Loucy (cell line): ENCODE data around the gene GYG2.
"Not testable (repeated sequence)": the region's sequence is repeated elsewhere in the genome, so short reads cannot be mapped to it uniquely, and the experiment has no call there.

Source experiments
- H2AFZ ChIP-seq: fragments of 200-600 bp; sonication (generic); 2 replicates; pipeline ENCODE4 v1.6.0; 2016; ENCODE audit warnings: antibody characterized with exemption, mild to moderate bottlenecking, low read length, moderate library complexity
- H3F3A ChIP-seq: fragments of 200-600 bp; 2 replicates; pipeline ENCODE4 v1.6.0; 2016; ENCODE audit warnings: antibody characterized with exemption, low read depth, mild to moderate bottlenecking
- H3K27me3 ChIP-seq: fragments of 200-600 bp; sonication (generic); 2 replicates; pipeline ENCODE4 v1.6.1; 2014; ENCODE audit warnings: low read length, mild to moderate bottlenecking; ENCODE audit not compliant: insufficient read depth, poor library complexity, severe bottlenecking
- H3K36me3 ChIP-seq: fragments of 200-600 bp; sonication (generic); 2 replicates; pipeline ENCODE4 v1.6.1; 2016; ENCODE audit warnings: low read length; ENCODE audit not compliant: insufficient read depth
- H3K4me1 ChIP-seq: fragments of 200-600 bp; sonication (generic); 2 replicates; pipeline ENCODE4 v1.5.1; 2014; ENCODE audit warnings: low read length, mild to moderate bottlenecking; ENCODE audit not compliant: insufficient read depth, poor library complexity, severe bottlenecking
- H3K4me2 ChIP-seq: fragments of 200-600 bp; sonication (generic); 2 replicates; pipeline ENCODE4 v1.6.0; 2014; ENCODE audit warnings: antibody characterized with exemption, low read length, low read depth, mild to moderate bottlenecking; ENCODE audit not compliant: poor library complexity, severe bottlenecking
- H3K4me3 ChIP-seq: fragments of 200-600 bp; sonication (generic); 2 replicates; pipeline ENCODE4 v1.5.1; 2014; ENCODE audit warnings: low read length, mild to moderate bottlenecking, mixed read lengths; ENCODE audit not compliant: poor library complexity, severe bottlenecking
- H3K79me2 ChIP-seq: fragments of 200-600 bp; sonication (generic); 2 replicates; pipeline ENCODE4 v1.6.1; 2014; ENCODE audit warnings: low read length; ENCODE audit not compliant: insufficient read depth
- H3K9ac ChIP-seq: fragments of 200-600 bp; sonication (generic); 2 replicates; pipeline ENCODE4 v1.6.0; 2014; ENCODE audit warnings: mild to moderate bottlenecking, low read depth, low read length, moderate library complexity; ENCODE audit not compliant: poor library complexity, severe bottlenecking
- H3K9me2 ChIP-seq: fragments of 200-600 bp; sonication (generic); replicated peaks from 2 replicates; pipeline ENCODE4 v1.6.1; 2016; ENCODE audit warnings: low read depth, low read length, mixed read lengths
- H3K9me3 ChIP-seq: fragments of 200-600 bp; sonication (generic); 2 replicates; pipeline ENCODE4 v1.6.1; 2014; ENCODE audit warnings: mild to moderate bottlenecking, antibody characterized with exemption, low read length, low read depth; ENCODE audit not compliant: insufficient read depth
- H4K20me1 ChIP-seq: fragments of 200-600 bp; sonication (generic); 2 replicates; pipeline ENCODE4 v1.6.0; 2014; ENCODE audit warnings: antibody characterized with exemption, low read length, mild to moderate bottlenecking; ENCODE audit not compliant: insufficient read depth, poor library complexity, severe bottlenecking
- CTCF ChIP-seq: fragments of 200-600 bp; sonication (generic); conservative IDR thresholded peaks from 2 replicates; pipeline ENCODE4 v1.5.1; 2014; ENCODE audit warnings: mild to moderate bottlenecking, antibody characterized with exemption, low read length
- EZH2phosphoT487 ChIP-seq: fragments of 200-600 bp; IDR thresholded peaks from 2 replicates; pipeline ENCODE4 v1.6.1; 2018; ENCODE audit warnings: antibody characterized with exemption, mild to moderate bottlenecking, moderate library complexity, borderline replicate concordance

Gene GYG2

GRCh38 chrX:2789569-2789968 is 39.2 kb upstream of the GYG2 start:
- H3K4me1 ChIP-seq: no peaks in the 10 kb centered on the region
- TF ChIP-seq EZH2phosphoT487: no peak
- no peak for TF ChIP-seq CTCF
- H3K9me3 ChIP-seq: no peaks in the 10 kb centered on the region
- no peaks in the 10 kb centered on the region for H4K20me1 ChIP-seq
- H3K4me3 ChIP-seq: no peak overlapping the region
- H3K27me3 ChIP-seq: no peaks in the 10 kb centered on the region
- H3F3A ChIP-seq: no peaks in the 10 kb centered on the region
- H3K4me2 ChIP-seq: no peak overlapping the region
- no peaks in the 10 kb centered on the region for H3K9me2 ChIP-seq
- H3K79me2 ChIP-seq: no peaks in the 10 kb centered on the region
- no peak overlapping the region for H2AFZ ChIP-seq
- H3K9ac ChIP-seq: no peak overlapping the region
- no peaks in the 10 kb centered on the region for H3K36me3 ChIP-seq

- Histone ChIP-seq H3K9ac (no peak overlapping the region), H3K4me3 (no peak overlapping the region), H3K9me3 (no peaks in the 10 kb centered on the region), H3K4me2 (no peak overlapping the region), H3K79me2 (no peaks in the 10 kb centered on the region), H3K27me3 (no peaks in the 10 kb centered on the region), H3K4me1 (no peaks in the 10 kb centered on the region), H3F3A (no peaks in the 10 kb centered on the region), H4K20me1 (no peaks in the 10 kb centered on the region), H3K36me3 (no peaks in the 10 kb centered on the region), H3K9me2 (no peaks in the 10 kb centered on the region), H2AFZ (no peak overlapping the region)
- TF ChIP-seq CTCF (no peak), EZH2phosphoT487 (no peak)
Measured at GRCh38 chrX:2793752-2794151, 35.0 kb upstream of the GYG2 start.

- H3K4me1 ChIP-seq: no peaks in the 10 kb centered on the region
- no peak overlapping the region for H2AFZ ChIP-seq
- H3K9me2 ChIP-seq: no peaks in the 10 kb centered on the region
- no peak overlapping the region for H3K4me3 ChIP-seq
- no peaks in the 10 kb centered on the region for H3K27me3 ChIP-seq
- H3K9ac ChIP-seq: no peak overlapping the region
- H3F3A ChIP-seq: no peaks in the 10 kb centered on the region
- no peaks in the 10 kb centered on the region for H4K20me1 ChIP-seq
- no peaks in the 10 kb centered on the region for H3K79me2 ChIP-seq
- TF ChIP-seq CTCF (no peak), EZH2phosphoT487 (no peak)
- H3K36me3 ChIP-seq: no peaks in the 10 kb centered on the region
- H3K4me2 ChIP-seq: no peak overlapping the region
- no peaks in the 10 kb centered on the region for H3K9me3 ChIP-seq
Measured at GRCh38 chrX:2794336-2794735, 34.4 kb upstream of the GYG2 start.

GRCh38 chrX:2796808-2797207 is 31.9 kb upstream of the GYG2 start:
- H3K9me3 ChIP-seq, H3K9ac ChIP-seq, H3K4me1 ChIP-seq, H3F3A ChIP-seq, H3K4me3 ChIP-seq, H3K4me2 ChIP-seq, H2AFZ ChIP-seq, H3K9me2 ChIP-seq, H3K79me2 ChIP-seq, H3K27me3 ChIP-seq, H3K36me3 ChIP-seq, H4K20me1 ChIP-seq: not testable (repeated sequence)
